SK-N-SH (cell line): ENCODE results near the gene STAP2. TPM values are rescaled to one million over a fixed set of nuclear protein-coding genes. Genes with fewer than 3 reads are reported as not detected.

ENCODE experiments used
- CTCF ChIA-PET: fragments of 300-600, 350-600 bp; formaldehyde crosslinking; extraction: SDS; loops from one replicate; lab custom pipeline; 2021; lab: Yijun Ruan, JAX
- POLR2A ChIA-PET: fragments of 350-600 bp; sonication (Branson Sonifier 250); formaldehyde crosslinking; extraction: SDS; loops from one replicate; lab custom pipeline; 2020; ENCODE audit warnings: antibody characterized with exemption, inconsistent platforms; lab: Yijun Ruan, JAX
- DNase-seq: peaks from one replicate; pipeline ENCODE4 v3.0.0; 2012
- H2AFZ ChIP-seq: fragments of 200-600 bp; sonication (generic); 2 replicates; pipeline ENCODE4 v1.8.1; 2016; ENCODE audit warnings: antibody characterized with exemption, mild to moderate bottlenecking, low read depth
- H3F3A ChIP-seq: fragments of 200-600 bp; sonication (generic); replicated peaks from 2 replicates; pipeline ENCODE3; 2016; ENCODE audit warnings: antibody characterized with exemption, mild to moderate bottlenecking; ENCODE audit not compliant: insufficient read depth
- H3K27ac ChIP-seq, 2 experiments: fragments of 200-500 bp in 1 of 2; fragments of 200-600 bp in 1 of 2; sonication (Bioruptor generic) in 1 of 2; sonication (generic), shearing (Covaris generic) in 1 of 2; 2 replicates each; pipeline versions ENCODE4 v1.5.1 to v1.6.1; 2014 to 2016; ENCODE audit warnings: low read depth in 2 of 2, inconsistent platforms in 1 of 2, low read length in 1 of 2, mild to moderate bottlenecking in 1 of 2, mixed read lengths in 1 of 2
- H3K27me3 ChIP-seq: fragments of 200-600 bp; sonication (generic), shearing (Covaris generic); 2 replicates; pipeline ENCODE4 v1.6.1; 2016; ENCODE audit warnings: mixed run types; ENCODE audit not compliant: insufficient read depth
- H3K36me3 ChIP-seq, 2 experiments: fragments of 200-500 bp in 1 of 2; fragments of 200-600 bp in 1 of 2; sonication (Bioruptor generic) in 1 of 2; sonication (generic) in 1 of 2; replicated peaks in 1 of 2; 2 replicates each; pipeline versions ENCODE3 to v1.5.1; 2014 to 2016; ENCODE audit warnings: low read length in 1 of 2, mild to moderate bottlenecking in 1 of 2; ENCODE audit not compliant: insufficient read depth in 2 of 2, control insufficient read depth in 1 of 2
- H3K4me1 ChIP-seq, 2 experiments: fragments of 200-500 bp in 1 of 2; fragments of 200-600 bp in 1 of 2; sonication (Bioruptor generic) in 1 of 2; sonication (generic), shearing (Covaris generic) in 1 of 2; 2 replicates each; pipeline versions ENCODE4 v1.5.1 to v1.6.1; 2014 to 2016; ENCODE audit warnings: low read depth in 1 of 2, low read length in 1 of 2, mixed run types in 1 of 2; ENCODE audit not compliant: insufficient read depth in 2 of 2, control insufficient read depth in 1 of 2
- H3K4me2 ChIP-seq: fragments of 200-600 bp; sonication (generic), shearing (Covaris generic); 2 replicates; pipeline ENCODE4 v1.6.1; 2017; ENCODE audit warnings: mixed run types
- H3K4me3 ChIP-seq, 2 experiments: fragments of 200-500 bp in 1 of 2; fragments of 200-600 bp in 1 of 2; sonication (Bioruptor generic) in 1 of 2; sonication (generic), shearing (Covaris generic) in 1 of 2; 2 replicates each; pipeline versions ENCODE4 v1.5.1 to v1.8.1; 2014 to 2016; ENCODE audit warnings: low read depth in 2 of 2, inconsistent platforms in 1 of 2, low read length in 1 of 2, mild to moderate bottlenecking in 1 of 2, mixed read lengths in 1 of 2, moderate library complexity in 1 of 2
- H3K79me2 ChIP-seq: fragments of 200-600 bp; sonication (generic); 2 replicates; pipeline ENCODE4 v1.8.1; 2017; ENCODE audit warnings: mild to moderate bottlenecking; ENCODE audit not compliant: insufficient read depth
- H3K9ac ChIP-seq: fragments of 200-600 bp; sonication (generic); 2 replicates; pipeline ENCODE4 v1.6.1; 2017; ENCODE audit warnings: mixed run types
- H3K9me2 ChIP-seq: fragments of 200-600 bp; sonication (generic); 2 replicates; pipeline ENCODE4 v1.6.1; 2017; ENCODE audit warnings: mixed run types
- H3K9me3 ChIP-seq: fragments of 200-600 bp; sonication (generic); 2 replicates; pipeline ENCODE4 v1.6.1; 2017; ENCODE audit warnings: mixed run types, mild to moderate bottlenecking, moderate library complexity
- H4K20me1 ChIP-seq: fragments of 200-600 bp; sonication (generic); 2 replicates; pipeline ENCODE4 v1.6.1; 2017; ENCODE audit warnings: mild to moderate bottlenecking, mixed run types; ENCODE audit not compliant: insufficient read depth
- EP300 ChIP-seq, 2 experiments: IDR thresholded peaks; 2 replicates each; pipeline versions ENCODE4 v1.4.0 to v1.6.1; 2012; ENCODE audit warnings: borderline replicate concordance in 1 of 2, low read depth in 1 of 2, low read length in 1 of 2
- FOXJ3 ChIP-seq: sonication (generic); formaldehyde crosslinking; IDR thresholded peaks from 2 replicates; pipeline ENCODE4 v1.5.1; 2020; ENCODE audit warnings: mild to moderate bottlenecking, missing genetic modification reagents
- GABPA ChIP-seq: IDR thresholded peaks from 2 replicates; pipeline ENCODE4 v1.4.0; 2012; ENCODE audit warnings: low read depth, mild to moderate bottlenecking
- GATA2 ChIP-seq: sonication (generic); formaldehyde crosslinking; IDR thresholded peaks from 2 replicates; pipeline ENCODE4 v1.5.0; 2020; ENCODE audit warnings: mild to moderate bottlenecking, missing genetic modification reagents
- PBX3 ChIP-seq: IDR thresholded peaks from 2 replicates; pipeline ENCODE4; 2012
- RAD21 ChIP-seq: IDR thresholded peaks from 2 replicates; pipeline ENCODE4 v1.6.1; 2012; ENCODE audit warnings: mild to moderate bottlenecking, low read length
- RXRA ChIP-seq: IDR thresholded peaks from 2 replicates; pipeline ENCODE4 v1.4.0; 2012; ENCODE audit warnings: low read depth, mild to moderate bottlenecking, borderline replicate concordance
- TAF1 ChIP-seq: IDR thresholded peaks from 2 replicates; pipeline ENCODE4 v1.6.1; 2012; ENCODE audit warnings: low read depth, mild to moderate bottlenecking, low read length, moderate library complexity, borderline replicate concordance
- TCF12 ChIP-seq: IDR thresholded peaks from 2 replicates; pipeline ENCODE4 v1.4.0; 2012
- WGBS: methylation state at CpG from one replicate; pipeline ENCODE4 v1.1.6; 2017; ENCODE audit warnings: low lambda C conversion rate; 5-methylcytosine and 5-hydroxymethylcytosine counted together
- polyA plus RNA-seq, 3 experiments: library from polyadenylated mRNA; depleted of rRNA; stranded (reverse); fragments of >200 nt; gene quantifications; 2 replicates each; pipeline ENCODE4 v1.2.3, GENCODE V29; 2012
- TF ChIP-seq, protein P1 (sequence below): fragments of 200-600 bp; sonication (generic); IDR thresholded peaks from 2 replicates; pipeline ENCODE4 v1.6.1; 2017; ENCODE audit warnings: antibody characterized with exemption, mild to moderate bottlenecking, moderate library complexity

STAP2 gene
- polyA plus RNA-seq, 1 of the 3 experiments (the other 2 are of a cell fraction), result 7.6 TPM

- H3K79me2 ChIP-seq, result peaks cover 92% of the 10 kb centered on the region
- H3K9ac ChIP-seq, result no peak overlapping the region
- peaks cover 40% of the 10 kb centered on the region for H4K20me1 ChIP-seq
- WGBS, result 84% methylated on average over 15 of the region's 16 CpGs
- peak overlapping the region; percentile 72 for H3K4me2 ChIP-seq
- no peak for TF ChIP-seq RAD21
- no peak for TF ChIP-seq GABPA
- no peak for TF ChIP-seq RXRA
- TF ChIP-seq, all 33 proteins: peak for 0
- H3K27ac ChIP-seq, result peak overlapping the region; percentile 80 to 92; a peak in 2 of 4 replicates
- ChIA-PET CTCF (interaction anchor here (0.7 to 4.8 kb wide), 13 partner anchors 9 to 129 kb away, joined by 3 to 16 read pairs (median 4); partner anchors contain the start of genes CHAF1A, MPND, SH3GL1 and YJU2), POLR2A (interaction anchor here (0.6 to 1.9 kb wide), 3 partner anchors 11 to 129 kb away, joined by 3 to 8 read pairs (median 5); partner anchors contain the start of genes MPND and YJU2)
- H3K36me3 ChIP-seq, result no peaks in the 10 kb centered on the region
- no peaks in the 10 kb centered on the region for H3K27me3 ChIP-seq
- no peak overlapping the region for H2AFZ ChIP-seq
- peaks cover 33 to 72% of the 10 kb centered on the region in 2 experiments for H3K4me1 ChIP-seq
- H3K9me2 ChIP-seq, result no peaks in the 10 kb centered on the region
- DNase-seq, result no peak
- H3K4me3 ChIP-seq, result no peak overlapping the region
- H3K9me3 ChIP-seq, result no peaks in the 10 kb centered on the region
- peaks cover 12% of the 10 kb centered on the region for H3F3A ChIP-seq
These were observed 37.5 kb upstream of the STAP2 start for GRCh38 chr19:4376028-4376670.

DNA sequence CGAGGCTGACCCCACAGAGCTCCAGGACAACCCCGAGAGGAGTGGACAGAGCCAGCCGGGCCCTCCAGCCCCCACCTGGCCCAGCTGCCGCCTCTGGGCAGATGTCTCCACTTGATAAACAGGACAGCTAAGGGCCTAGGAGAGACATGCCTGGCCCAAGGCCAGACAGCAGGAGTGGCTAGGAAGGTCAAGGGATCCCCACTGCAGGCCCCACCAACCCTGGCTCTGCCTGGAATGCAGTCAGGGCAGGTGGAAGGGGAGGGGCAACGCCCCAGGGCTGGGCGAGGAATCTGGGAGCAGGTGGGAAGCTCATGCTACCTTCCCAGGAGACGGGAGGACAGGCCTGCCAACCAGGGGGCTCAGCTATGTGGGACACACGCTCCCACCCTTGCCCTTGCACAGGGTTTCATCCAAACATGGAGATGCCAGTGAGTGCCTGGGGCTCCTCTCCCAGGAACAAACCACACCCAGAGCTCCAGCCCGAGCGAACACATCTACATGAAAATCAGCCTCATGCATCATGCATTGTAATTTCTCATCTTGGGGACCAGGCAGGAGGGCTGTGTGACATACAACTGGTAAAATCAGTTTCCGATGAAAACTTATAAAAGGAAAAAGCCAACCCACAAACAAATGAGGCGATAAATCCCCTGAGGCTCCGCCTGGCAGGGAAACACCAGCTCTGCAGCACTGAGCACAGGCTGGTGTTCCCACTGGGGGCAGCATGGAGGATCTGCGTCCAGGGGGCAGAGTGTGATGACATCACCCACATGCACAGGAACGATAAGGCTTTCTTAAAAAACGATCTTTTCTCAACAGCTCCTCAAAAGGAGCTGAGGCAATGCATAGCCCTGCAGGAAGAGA lies 36.8 kb upstream of the STAP2 start:
- ChIA-PET CTCF (interaction anchor here (0.7 to 4.8 kb wide), 17 partner anchors 9 to 128 kb away, joined by 3 to 16 read pairs (median 4); partner anchors contain the start of genes CHAF1A, MPND, SH3GL1 and YJU2), POLR2A (interaction anchor here (0.6 to 1.9 kb wide), 3 partner anchors 12 to 129 kb away, joined by 3 to 8 read pairs (median 5); partner anchors contain the start of genes MPND and YJU2)
- DNase-seq, result peak; percentile 73
- WGBS, result 49% methylated on average over 8 of the region's 16 CpGs
- Histone ChIP-seq H3K27ac (peak overlapping the region; percentile 80 to 92), H2AFZ (no peak overlapping the region), H4K20me1 (peaks cover 36% of the 10 kb centered on the region), H3K9me3 (no peaks in the 10 kb centered on the region), H3K9me2 (no peaks in the 10 kb centered on the region), H3K27me3 (no peaks in the 10 kb centered on the region), H3K9ac (peak overlapping the region; percentile 57), H3K36me3 (no peaks in the 10 kb centered on the region), H3K4me1 (peaks cover 33 to 72% of the 10 kb centered on the region in 2 experiments), H3K79me2 (peaks cover 100% of the 10 kb centered on the region), H3K4me2 (peak overlapping the region; percentile 72), H3K4me3 (no peak overlapping the region), H3F3A (peaks cover 12% of the 10 kb centered on the region)
- TF ChIP-seq GATA2, result peak; percentile 43; the same call in 1 of the 2 replicates
- 0 out of 2 replicates have a peak, but pooled peaks have one; percentile 5 for TF ChIP-seq TCF12
- TF ChIP-seq TAF1, result no peak
- 0 out of 4 replicates have a peak, but pooled peaks of 1 of the 2 experiments have one; percentile 35 for TF ChIP-seq EP300 (IDR thresholded peaks at IDR 0.05; ENCODE audit: borderline replicate concordance in 1 of 2, low read depth in 1 of 2, low read length in 1 of 2)
- TF ChIP-seq FOXJ3 (CRISPR knock-in tag), result peak; percentile 38; the same call in 1 of the 2 replicates
- TF ChIP-seq PBX3, result no peak
- TF ChIP-seq, protein P1, sequence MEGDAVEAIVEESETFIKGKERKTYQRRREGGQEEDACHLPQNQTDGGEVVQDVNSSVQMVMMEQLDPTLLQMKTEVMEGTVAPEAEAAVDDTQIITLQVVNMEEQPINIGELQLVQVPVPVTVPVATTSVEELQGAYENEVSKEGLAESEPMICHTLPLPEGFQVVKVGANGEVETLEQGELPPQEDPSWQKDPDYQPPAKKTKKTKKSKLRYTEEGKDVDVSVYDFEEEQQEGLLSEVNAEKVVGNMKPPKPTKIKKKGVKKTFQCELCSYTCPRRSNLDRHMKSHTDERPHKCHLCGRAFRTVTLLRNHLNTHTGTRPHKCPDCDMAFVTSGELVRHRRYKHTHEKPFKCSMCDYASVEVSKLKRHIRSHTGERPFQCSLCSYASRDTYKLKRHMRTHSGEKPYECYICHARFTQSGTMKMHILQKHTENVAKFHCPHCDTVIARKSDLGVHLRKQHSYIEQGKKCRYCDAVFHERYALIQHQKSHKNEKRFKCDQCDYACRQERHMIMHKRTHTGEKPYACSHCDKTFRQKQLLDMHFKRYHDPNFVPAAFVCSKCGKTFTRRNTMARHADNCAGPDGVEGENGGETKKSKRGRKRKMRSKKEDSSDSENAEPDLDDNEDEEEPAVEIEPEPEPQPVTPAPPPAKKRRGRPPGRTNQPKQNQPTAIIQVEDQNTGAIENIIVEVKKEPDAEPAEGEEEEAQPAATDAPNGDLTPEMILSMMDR, result peak; percentile 52
